Activated naive CD4-positive, alpha-beta T cell (primary cell): ENCODE measurements around the gene PER2.
"Not testable (repeated sequence)": the region's sequence is repeated elsewhere in the genome, so short reads cannot be mapped to it uniquely, and the experiment has no call there.

ENCODE experiments used
- DNase-seq, 4 experiments: peaks; one replicate each; lab custom pipeline; 2025; lab: John Stamatoyannopoulos, UW

Gene PER2

DNA sequence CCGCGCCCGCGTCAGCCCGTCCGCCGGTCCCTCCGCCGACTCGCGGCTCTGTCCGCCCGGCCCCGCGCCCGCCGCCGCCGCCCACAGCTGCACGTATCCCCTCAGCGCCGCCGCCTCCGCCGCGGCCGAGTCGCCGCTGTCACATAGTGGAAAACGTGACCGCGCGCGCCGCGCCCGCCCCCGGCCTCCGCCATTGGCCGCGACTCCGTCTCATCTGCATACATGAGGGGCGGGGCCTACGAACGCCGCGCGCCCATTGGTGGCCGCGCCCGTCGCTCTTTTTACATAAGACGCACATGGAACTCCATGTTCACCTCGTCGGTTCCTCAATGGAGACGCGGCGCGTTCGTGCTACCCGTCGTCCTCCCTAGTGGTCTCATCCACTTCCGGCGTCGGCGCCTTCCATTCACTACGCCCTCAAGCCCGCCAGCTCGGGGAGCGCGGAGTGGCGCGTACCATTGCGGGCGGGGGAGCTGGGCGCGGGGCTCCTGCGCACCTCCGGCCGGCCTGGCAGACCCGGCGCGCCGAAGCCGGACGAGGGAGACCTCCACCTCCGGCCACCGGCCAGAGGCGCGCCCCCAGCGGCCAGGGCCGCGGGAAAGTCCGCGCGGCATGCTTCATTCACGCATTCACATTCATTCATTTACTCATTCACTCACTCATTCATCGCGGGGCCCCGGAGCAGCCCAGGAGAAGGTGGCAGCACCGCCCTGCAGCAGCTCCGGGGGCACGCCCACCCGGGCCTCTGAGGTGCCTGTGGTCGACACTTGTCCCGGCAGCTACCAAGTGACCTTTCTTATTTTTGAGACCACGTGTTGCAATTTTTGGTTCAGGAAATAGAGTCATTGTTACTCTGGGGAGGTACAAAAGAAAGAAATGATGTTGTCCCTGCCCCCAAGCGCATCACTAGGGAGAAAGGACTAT, 502 bp upstream of the PER2 start:
- DNase-seq: peak; percentile 91 to 97 (median 96)

DNA sequence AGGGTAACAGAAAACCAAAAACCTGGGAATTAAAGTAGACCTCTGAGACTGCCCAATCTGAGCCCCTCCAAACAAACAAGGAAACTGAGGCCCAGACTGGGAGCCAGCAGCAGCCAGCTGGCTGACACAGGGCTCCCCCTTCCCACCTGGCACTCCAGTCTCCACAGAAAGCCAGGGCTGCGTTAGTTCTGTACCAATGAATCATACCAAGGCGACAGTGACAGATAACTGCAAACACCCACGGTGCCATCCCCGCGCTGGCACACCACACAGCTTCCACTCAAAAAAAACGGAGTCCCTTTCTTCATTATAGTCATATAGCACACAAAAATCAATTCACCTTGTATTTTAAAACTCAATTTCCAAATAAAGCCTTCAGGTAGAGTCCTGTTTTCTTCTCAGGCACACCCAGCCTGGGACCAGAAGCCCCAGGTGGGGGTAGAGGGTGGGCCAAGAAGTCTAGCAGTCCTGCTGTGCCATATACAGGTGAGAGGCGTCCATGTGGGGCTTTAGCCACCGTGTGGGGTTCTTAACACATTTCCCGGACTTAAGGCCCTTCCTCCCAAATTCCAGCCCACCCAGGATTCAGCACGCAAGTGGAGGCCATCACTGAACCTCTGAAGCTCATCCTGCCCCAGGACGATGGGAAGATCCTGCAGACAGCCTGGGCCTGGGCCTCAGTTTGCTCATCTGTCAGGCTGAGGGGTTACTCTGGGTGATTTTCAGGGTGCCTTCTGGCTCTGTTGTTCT, 1.2 kb downstream of the PER2 start:
- no peak for DNase-seq

DNA sequence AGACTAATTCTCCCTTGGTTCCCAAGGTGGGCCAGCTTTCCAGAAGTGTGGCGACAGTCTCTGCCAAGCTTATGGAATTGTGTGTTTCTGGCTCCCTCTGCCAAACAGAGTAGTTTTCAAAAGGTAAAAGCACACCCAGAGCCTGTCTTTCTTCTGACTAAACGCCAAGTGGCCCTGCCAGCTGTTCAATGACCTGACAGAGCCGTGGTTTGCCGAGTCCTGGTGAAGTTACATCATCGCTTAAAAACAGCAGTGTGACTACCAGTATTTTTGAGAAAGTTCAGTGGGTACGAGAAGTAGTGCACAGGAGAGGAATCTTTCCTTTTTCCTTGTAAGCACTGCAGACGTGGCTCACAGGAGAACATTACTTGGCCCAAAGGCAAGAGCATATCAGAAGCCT, 1.9 kb downstream of the PER2 start:
- no peak for DNase-seq

DNA sequence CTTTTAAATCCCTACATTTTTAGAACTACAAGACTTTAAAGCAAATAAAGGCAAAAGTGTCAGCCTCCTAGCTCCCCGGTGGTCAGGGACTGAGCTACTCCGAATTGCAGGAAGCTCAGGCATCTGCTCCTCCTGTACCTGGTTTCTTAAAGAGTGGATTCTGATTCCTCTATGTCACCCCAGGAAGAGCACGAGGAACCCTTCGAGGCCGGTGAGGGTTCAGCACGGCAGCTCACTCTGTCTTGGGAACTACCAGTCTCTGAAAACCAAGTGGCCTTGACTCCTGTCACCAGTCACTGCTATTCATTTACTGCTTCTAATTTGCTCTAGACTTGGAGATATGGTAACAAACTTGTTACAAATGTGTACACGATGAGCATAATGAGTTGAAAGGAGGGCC, 2.3 kb downstream of the PER2 start:
- DNase-seq: no peak

DNA sequence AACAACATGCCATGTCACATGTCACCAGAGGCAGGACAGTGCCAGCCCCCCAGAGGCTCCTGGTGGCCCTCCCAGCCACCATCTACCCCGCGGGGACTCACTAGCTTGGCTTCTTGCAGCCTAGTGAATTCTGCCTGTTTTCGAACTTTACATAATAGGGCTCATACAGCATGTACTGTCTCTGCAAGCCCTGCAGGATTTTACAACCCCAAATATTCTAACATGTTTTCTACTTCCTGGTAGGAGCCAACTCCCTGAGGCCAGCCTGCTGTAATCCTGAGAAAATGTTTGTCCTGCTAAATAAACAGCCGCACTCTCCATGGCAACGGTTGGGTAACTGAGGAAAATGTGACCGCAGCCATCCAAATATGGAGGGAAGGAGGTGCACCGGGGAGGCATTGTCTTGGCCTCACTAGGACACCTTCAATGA, 2.7 kb downstream of the PER2 start:
- no peak for DNase-seq

DNA sequence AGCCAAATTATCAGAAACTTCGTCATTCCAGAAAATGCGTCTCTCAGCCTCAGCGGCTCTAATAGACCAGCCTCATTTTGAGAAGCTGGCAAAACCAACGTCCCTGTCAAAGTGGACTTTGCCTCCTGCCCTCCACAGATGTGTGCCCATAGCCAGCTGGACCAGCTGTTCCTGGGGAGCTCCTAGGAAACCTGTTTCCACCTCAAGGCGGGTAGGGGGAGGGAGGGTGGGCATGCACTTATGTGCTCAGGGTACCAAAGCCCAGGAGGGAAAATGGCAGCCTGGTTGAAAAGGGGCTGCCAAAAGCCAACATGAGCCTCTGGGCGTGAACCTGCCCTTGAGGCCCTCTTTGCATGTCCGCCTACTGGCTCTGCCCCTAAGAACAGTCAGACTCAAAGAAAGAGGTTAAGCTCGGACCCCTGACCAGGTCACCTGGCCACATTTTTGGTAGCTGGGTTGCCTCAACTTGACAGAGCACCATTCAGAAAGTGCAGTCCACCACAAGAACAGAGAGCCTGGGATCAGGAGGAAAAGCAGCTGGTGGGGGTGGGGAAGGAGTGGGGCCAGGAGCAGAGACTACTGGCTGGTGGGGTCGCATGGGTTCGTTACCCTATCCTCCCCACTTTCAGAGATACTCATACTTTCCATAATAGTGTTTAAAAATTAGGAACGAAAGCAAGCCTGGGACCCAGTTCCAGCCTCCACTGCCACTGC, 3.5 kb downstream of the PER2 start:
- DNase-seq: no peak

DNA sequence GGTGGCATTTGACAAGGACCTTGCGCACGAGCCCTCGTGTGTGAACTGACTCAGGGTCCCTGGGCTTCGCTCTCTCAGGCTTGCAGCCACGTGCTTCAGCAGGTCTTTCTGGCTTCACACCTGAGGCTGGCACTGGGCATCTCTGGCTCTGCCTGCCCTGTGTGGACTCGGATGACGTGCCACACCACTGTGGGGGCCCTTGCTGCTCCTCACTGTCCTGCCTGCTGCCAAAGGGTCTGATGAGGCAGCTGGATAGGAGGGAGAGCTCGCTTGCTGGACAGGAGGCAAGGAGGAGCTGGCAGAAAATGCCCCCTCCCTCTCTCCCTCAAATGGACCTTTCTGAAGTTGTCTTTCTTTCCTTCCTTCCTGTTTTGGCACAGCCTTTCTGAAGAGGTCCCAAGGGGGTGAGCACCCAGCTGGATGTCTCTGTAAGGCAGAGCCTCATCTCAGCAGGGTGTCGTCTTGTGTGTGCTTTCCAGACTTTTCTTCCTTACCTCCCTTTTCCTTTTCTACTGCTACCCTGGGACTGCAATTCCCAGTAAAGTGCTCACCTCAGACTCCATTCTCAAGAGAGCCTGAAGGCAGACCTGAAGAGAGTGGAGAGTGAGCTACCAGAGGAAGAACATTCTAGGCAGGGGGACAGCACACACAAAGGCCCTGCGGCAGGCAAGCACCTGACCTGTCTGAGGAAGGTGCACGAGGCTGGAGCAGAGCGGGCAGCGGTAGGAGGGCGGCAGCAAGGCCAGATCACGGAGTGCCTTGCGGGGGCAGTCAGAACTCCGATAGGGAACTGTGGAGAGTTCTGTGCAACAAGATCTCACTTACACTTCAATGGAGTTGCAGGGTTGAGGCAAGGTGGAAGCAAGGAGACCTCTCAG, 5.3 kb downstream of the PER2 start:
- no peak for DNase-seq

DNA sequence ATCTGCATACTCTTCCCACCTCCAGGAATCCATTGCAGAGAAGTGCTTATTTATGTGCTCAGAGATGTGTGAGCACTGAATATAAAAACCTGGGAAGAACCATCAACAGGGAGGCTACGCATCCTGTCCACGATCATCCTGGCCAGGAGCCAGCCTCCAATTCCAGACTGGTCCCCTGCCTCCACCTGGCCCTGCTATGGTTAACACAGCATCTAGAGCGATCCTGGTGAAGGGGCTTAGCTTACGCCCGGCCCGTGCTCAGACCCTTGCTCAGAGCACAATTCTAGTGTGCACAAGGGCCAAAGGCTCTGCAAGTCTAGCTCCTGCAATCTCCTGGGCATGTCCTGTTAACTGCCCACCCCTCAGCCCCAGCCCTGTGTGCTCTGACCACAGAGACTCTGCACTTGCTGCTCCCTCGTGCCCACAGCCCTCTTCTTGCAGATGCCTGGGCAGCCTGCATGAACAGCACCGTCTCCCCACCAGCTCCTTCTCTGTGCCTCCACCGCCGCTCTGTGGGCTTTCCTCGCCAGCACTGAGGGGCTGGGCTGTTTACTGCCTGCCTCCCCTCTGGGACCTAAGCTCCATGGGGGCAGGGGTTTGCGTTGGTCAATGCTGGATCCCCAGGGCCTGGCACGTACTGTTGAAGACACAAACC, 6.5 kb downstream of the PER2 start:
- DNase-seq: no peak

DNA sequence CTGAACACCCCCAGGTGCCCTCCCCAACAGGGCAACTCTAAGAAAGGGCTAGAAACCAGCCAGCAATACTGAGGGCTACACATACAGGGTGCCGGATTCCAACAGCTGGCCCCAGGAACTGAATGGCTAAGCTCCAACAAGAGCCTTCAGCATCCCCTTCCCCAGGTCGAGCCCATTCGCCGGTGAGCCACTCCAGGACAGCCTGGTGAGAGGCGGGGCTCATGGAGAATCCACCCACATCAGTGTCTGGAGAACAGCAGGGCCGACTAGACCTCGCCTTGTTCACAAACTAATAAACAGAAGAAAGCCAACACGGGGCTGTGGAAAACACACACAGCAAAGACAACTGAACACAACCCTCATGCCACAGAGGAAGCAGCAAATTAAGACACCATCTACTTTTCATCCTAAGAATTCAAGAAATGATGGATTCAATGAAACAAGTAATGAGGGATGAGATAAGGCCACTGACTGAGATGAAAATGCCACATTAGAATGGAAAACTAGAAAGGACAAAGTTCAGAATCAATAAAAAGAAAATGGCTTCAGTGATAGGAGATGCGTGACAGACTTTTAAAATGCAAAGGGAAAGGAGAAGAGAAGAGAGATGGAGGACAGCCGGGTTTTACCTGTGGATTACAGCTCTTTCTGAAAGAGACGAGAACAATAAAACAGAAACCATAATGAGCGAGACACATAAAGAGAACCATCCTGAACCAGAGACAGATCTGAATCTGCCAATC, 8.2 kb downstream of the PER2 start:
- DNase-seq: no peak

DNA sequence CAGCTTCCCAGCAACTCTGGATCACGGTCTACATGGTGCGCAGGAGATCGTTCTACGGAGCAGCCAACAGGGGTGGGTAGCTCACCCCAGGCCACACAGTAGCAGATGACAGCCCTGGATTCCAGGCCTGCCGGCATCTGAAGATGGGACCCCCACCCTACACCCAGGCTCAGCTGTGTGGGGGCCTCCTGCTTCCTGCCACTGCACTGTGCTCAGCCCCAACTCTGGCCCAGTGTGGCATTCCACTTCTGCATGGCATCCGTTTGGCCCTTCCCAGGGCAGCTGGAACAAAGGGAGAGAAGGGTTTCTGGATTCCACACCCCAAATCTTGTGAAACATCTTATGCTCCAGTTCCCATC, 9.1 kb downstream of the PER2 start:
- DNase-seq: no peak

DNA sequence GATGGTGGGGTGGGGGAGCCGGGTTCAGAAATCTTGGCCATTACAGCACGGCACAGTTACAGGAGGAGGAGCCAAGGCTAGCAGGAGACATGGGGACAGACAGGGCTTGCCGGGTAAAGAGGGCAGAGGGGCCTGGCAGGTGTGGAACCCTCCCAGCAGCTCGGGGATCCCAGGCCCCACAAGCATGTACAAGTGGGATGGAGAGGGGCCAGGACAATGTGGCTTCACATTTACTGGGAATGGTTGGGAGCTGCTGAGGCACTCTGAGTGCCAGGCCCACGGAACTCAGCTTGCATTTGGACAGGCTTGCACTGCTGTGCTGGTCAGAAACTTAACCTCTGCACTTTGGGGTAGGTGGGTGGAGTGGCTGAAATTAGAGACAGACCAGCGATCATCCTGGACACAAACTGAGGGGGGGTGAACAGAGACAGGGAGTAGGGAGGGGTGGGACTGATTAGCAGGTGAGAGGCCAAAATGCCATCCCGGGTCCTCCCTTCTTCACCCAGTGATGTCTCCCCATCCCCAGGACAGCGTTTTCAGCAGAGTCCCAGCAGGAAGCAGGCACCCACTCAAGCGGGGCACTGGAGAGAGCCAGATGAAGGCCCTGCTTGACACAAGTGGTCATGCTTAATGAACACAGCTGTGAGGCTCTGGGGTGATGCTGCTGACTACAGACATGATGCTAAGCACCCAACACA, 9.6 kb downstream of the PER2 start:
- DNase-seq: no peak

DNA sequence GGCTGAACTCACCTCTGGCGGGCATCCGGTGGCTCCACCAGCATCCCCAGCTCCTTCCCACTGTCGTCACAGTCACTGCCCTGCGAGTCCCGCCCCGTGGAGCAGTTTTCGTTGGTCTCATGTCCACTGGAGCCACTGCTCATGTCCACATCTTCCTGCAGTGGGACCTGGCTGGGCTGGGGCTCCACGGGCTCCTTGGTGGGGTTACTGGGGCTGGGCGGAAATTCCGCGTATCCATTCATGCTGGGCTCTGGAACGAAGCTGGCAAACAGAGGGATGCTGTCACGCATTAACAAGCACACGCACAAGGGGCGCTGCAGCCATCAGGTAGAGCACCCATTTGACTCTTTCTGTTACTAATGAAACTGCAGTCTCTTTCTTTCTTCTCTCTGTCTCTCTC, 10.7 kb downstream of the PER2 start:
- DNase-seq: no peak

DNA sequence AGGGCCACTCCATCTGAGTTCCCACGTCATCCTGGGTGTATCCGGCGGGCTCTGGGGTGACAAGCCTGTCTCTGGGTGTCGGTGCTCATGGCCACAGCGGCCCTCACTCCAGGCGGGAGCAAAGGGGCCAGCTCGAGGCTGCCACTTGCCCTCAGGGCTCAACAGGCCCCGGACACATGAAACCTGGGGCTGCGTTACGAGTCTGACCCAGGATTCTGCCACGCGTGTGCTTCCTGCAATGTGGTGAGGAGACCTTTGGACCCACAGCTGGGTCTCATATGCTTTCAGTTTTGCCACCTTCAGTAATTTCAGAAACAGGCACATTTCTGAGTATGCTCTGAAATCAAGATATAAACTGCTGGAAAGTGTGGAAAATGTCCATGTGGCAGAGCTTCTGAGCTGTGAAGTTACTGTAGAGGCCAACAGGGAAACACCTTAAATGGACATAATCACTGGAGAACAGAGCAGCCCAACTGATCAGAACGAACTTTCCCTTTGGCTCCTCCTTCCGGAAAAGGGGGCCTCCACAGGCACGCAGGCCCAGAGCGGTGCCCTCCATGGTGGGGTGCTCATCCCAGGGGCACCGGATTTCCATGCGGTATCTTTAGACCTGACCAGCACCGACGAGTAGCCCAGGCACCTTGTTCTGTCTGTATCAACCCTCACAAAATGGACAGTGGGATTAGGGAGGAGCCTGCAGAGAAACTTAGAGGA, 14.1 kb downstream of the PER2 start:
- DNase-seq: no peak

DNA sequence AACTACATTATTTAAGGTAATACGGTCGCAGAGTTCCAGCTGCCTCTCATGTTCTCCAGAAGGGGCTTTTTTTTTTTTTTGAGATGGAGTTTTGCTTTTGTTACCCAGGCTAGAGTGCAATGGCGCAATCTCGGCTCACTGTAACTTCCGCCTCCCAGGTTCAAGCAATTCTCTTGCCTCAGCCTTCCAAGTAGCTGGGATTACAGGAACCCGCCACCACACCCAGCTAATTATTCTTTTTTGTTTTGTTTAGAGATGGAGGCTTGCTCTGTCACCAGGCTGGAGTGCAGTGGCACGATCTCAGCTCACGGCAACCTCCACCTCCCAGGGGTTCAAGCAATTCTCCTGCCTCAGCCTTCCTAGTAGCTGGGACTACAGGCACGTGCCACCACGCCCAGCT, 15.0 kb downstream of the PER2 start:
- DNase-seq: not testable (repeated sequence)

DNA sequence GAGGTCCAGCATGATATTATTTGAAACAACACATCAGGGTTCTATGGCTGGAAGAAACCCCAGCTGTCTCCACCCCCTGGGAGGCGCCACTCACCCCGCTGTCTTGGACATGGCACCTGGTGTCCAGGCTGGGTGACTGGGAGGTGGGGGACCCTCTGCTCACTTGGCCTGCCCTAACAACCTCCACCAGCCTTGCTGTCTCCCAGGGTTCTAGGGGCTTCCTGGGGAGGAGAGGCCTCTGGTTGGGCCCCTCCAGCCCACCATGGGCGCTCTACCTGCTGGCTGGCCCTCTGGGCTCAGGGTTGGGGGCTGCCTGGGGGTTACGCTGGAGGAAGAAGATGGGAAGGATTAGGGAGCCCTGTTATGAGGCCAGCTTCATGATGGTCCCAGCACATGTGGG, 16.3 kb downstream of the PER2 start:
- DNase-seq: no peak

DNA sequence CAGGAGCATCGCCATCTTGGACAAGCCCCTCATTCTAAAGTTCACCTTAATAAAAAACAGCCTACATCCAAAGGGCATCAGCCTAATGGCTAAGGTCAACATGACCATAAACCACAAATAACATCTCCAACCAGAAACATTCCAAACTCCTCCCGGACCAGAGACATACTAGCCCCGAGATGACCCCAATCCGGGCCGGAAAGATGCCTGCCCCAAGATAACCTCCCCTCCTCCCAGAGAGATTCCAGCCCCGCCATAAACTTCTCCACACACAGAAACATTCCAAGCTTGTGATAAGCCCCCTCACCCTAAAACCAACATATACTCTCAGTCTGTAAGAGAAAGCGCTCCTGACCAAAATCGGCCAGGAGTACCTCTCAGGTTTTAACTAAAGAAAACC, 16.7 kb downstream of the PER2 start:
- not testable (repeated sequence) for DNase-seq

DNA sequence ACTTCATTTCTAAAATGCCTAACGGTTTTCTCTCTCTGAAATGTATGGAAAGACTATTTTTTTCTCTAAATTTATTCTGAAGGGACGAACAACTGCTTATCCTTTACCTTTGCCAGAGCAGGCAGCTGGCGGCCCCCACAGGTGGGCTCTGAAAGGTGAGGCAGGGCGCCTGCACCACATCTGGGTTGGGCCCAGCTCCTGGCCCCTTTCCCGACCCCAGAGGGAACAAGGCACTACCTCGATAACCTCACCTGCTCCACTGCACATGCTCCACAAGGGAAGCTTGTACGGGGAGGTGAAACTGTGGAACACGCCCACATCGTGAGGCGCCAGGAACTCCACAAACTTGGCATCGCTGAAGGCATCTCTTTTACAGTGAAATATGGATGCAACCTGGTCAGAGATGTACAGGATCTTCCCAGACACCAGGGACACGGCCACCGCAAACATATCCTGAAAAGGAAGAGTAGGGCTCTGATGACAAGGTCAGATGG, 17.3 kb downstream of the PER2 start:
- no peak for DNase-seq

DNA sequence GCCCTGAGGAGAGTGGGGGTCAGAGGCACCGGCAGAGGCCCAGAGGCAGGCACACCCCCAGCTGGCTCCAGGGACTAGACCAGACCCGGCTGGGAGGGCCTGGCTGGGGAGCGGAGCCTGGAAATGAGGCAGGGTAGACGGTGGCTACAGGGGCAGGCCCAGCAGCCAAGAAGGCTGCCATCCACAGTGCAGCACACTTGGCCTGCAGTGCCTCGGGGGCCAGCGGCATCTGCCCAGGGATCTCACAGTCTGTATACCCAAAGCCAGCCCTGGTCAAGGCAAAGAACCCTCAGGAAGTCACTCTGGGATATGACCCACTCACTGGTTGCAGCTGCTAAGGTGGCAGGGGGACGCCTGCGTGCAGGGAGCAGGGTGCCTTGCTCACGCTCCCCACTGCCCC, 17.8 kb downstream of the PER2 start:
- DNase-seq: no peak

DNA sequence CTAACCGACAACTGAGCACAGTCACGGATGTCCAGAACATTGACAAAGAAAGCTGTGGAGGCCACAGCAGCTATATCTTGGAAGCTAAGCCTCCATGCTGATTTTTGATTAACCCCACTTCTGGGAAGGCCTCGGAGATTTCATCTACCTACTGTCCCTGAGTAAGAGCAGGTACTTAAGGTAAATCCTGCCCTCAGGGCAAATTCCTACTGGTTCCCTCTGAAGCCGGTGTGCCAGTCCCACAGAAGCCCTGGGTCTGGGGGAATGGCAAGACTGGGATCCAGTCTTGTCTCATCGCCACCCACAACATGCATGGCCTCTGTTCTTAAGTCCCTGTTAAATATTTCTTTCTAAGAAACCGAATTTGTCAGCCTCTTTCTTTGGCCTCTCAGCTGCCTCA, 18.7 kb downstream of the PER2 start:
- no peak for DNase-seq
